ENCODE measurements around the gene AIFM1. TPM values are rescaled to one million over a fixed set of nuclear protein-coding genes. Genes with fewer than 3 reads are reported as not detected.
A peak's percentile ranks its signal among the peaks of the same experiment; 100 is the strongest.

Gene AIFM1
- total RNA-seq, 1 donor from 2014 or later, result 27.7 TPM

- Mint-ChIP-seq H3K4me3 (ENCODE audit: unreplicated experiment) (peak overlapping the region; percentile 60), H3K4me1 (ENCODE audit: unreplicated experiment) (peaks cover 29% of the 10 kb centered on the region), H3K27ac (ENCODE audit: unreplicated experiment) (peak overlapping the region; percentile 92), H3K36me3 (ENCODE audit: unreplicated experiment) (peaks cover 5% of the 10 kb centered on the region), H3K27me3 (ENCODE audit: unreplicated experiment) (no peaks in the 10 kb centered on the region), H3K9me3 (ENCODE audit: unreplicated experiment) (no peaks in the 10 kb centered on the region)
- peak; percentile 73 for TF ChIP-seq CTCF (IDR thresholded peaks at IDR 0.05)
- DNase-seq (ENCODE audit: extremely low spot score, unreplicated experiment), result peak; percentile 90
Observed at GRCh38 chrX:130120746-130121504, 44.7 kb downstream of the AIFM1 start.

- H3K36me3 Mint-ChIP-seq (ENCODE audit: unreplicated experiment), result peaks cover 5% of the 10 kb centered on the region
- peaks cover 29% of the 10 kb centered on the region for H3K4me1 Mint-ChIP-seq (ENCODE audit: unreplicated experiment)
- DNase-seq (ENCODE audit: extremely low spot score, unreplicated experiment), result no peak
- peak overlapping the region; percentile 86 for H3K27ac Mint-ChIP-seq (ENCODE audit: unreplicated experiment)
- H3K9me3 Mint-ChIP-seq (ENCODE audit: unreplicated experiment), result no peaks in the 10 kb centered on the region
- no peaks in the 10 kb centered on the region for H3K27me3 Mint-ChIP-seq (ENCODE audit: unreplicated experiment)
- H3K4me3 Mint-ChIP-seq (ENCODE audit: unreplicated experiment), result peak overlapping the region; percentile 60
- TF ChIP-seq CTCF (IDR thresholded peaks at IDR 0.05), result no peak
Observed at GRCh38 chrX:130120321-130120731, 45.3 kb downstream of the AIFM1 start.

- peak overlapping the region; percentile 86 for H3K27ac Mint-ChIP-seq (ENCODE audit: unreplicated experiment)
- no peak for DNase-seq (ENCODE audit: extremely low spot score, unreplicated experiment)
- no peaks in the 10 kb centered on the region for H3K27me3 Mint-ChIP-seq (ENCODE audit: unreplicated experiment)
- H3K4me3 Mint-ChIP-seq (ENCODE audit: unreplicated experiment), result peak overlapping the region; percentile 53
- no peaks in the 10 kb centered on the region for H3K9me3 Mint-ChIP-seq (ENCODE audit: unreplicated experiment)
- peaks cover 30% of the 10 kb centered on the region for H3K4me1 Mint-ChIP-seq (ENCODE audit: unreplicated experiment)
- TF ChIP-seq CTCF (IDR thresholded peaks at IDR 0.05), result no peak
- H3K36me3 Mint-ChIP-seq (ENCODE audit: unreplicated experiment), result peaks cover 4% of the 10 kb centered on the region
Observed at GRCh38 chrX:130119312-130119898, 46.2 kb downstream of the AIFM1 start.

GRCh38 chrX:130118441-130119311 lies 47.0 kb downstream of the AIFM1 start:
- Mint-ChIP-seq H3K9me3 (ENCODE audit: unreplicated experiment) (no peaks in the 10 kb centered on the region), H3K27ac (ENCODE audit: unreplicated experiment) (peak overlapping the region; percentile 86), H3K27me3 (ENCODE audit: unreplicated experiment) (no peaks in the 10 kb centered on the region), H3K4me3 (ENCODE audit: unreplicated experiment) (peak overlapping the region; percentile 53), H3K4me1 (ENCODE audit: unreplicated experiment) (peaks cover 36% of the 10 kb centered on the region), H3K36me3 (ENCODE audit: unreplicated experiment) (peaks cover 4% of the 10 kb centered on the region)
- TF ChIP-seq CTCF (IDR thresholded peaks at IDR 0.05), result no peak
- no peak for DNase-seq (ENCODE audit: extremely low spot score, unreplicated experiment)

Measured in osteocyte (in vitro differentiated cells).